ENCODE measurements around the gene CRIM1.

CRIM1 gene

DNA sequence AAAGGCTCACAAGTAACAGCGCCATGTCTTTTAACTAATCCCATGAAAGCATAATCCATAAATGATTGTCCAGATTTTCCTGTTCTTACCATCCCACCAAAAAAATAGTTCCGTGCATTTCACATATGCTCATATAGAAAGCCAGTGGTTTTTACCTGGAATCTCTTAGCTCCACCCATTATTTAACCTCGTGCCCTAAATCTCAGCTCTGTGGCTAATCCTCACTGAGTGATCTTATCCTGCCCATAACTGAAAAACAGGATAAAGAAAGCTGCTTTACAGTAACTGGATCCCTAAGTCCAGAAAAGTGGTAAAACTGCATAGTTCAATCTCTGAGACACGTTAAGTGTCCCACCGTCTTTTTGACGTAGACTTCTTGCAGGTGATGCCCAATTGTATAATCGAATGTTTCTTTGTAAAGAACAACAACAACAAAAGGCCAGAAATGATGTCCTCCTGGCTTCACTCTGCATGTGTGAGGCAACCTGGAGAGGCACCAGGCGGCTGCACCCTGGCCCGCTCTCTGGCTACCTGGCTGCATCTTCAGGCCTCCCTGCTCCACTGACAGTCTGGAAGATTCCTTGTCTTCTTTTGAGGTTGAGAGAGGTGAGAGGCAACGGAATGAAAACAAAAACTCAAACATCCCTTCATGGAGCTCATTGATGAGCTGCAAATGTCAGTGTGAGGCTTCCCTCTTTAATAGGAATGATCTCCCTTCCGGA is 203.8 kb downstream of the CRIM1 start:
- Histone ChIP-seq H3K9me3 (ENCODE audit: severe bottlenecking) (no peaks in the 10 kb centered on the region), H3K27ac (no peak overlapping the region), H3K4me3 (ENCODE audit: low read depth, low read length) (no peak overlapping the region), H3K36me3 (peaks cover 3% of the 10 kb centered on the region), H3K27me3 (ENCODE audit: insufficient read depth, low read depth, severe bottlenecking) (no peaks in the 10 kb centered on the region)
- TF ChIP-seq, protein P1, sequence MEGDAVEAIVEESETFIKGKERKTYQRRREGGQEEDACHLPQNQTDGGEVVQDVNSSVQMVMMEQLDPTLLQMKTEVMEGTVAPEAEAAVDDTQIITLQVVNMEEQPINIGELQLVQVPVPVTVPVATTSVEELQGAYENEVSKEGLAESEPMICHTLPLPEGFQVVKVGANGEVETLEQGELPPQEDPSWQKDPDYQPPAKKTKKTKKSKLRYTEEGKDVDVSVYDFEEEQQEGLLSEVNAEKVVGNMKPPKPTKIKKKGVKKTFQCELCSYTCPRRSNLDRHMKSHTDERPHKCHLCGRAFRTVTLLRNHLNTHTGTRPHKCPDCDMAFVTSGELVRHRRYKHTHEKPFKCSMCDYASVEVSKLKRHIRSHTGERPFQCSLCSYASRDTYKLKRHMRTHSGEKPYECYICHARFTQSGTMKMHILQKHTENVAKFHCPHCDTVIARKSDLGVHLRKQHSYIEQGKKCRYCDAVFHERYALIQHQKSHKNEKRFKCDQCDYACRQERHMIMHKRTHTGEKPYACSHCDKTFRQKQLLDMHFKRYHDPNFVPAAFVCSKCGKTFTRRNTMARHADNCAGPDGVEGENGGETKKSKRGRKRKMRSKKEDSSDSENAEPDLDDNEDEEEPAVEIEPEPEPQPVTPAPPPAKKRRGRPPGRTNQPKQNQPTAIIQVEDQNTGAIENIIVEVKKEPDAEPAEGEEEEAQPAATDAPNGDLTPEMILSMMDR (IDR thresholded peaks at IDR 0.05; ENCODE audit: low read depth, low read length) = no peak
- DNase-seq = peak; percentile 54

DNA sequence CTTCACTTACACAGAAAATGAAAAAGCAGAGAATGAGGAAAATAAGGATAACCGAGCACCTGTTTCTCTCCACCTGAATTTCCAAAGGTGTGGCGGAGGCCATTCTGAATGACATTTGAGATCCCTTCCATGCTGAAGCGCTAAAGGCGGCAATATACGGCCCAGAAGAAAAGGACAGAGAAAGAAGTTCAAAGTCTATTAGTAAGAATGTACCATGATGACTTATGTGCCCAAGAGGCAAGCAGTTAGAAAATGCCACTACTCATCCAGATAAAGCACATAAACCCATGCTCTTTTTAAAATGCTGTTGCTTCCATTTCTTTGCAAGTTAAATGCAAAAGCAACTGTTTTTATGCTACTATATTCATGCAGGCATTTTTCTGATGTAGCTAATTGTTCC is 205.1 kb downstream of the CRIM1 start:
- H3K4me3 ChIP-seq (ENCODE audit: low read depth, low read length) = no peak overlapping the region
- DNase-seq = no peak
- TF ChIP-seq, protein P1 (IDR thresholded peaks at IDR 0.05; ENCODE audit: low read depth, low read length) = no peak
- no peaks in the 10 kb centered on the region for H3K9me3 ChIP-seq (ENCODE audit: severe bottlenecking)
- H3K27me3 ChIP-seq (ENCODE audit: insufficient read depth, low read depth, severe bottlenecking) = no peaks in the 10 kb centered on the region
- no peak overlapping the region for H3K27ac ChIP-seq
- H3K36me3 ChIP-seq = peaks cover 8% of the 10 kb centered on the region

DNA sequence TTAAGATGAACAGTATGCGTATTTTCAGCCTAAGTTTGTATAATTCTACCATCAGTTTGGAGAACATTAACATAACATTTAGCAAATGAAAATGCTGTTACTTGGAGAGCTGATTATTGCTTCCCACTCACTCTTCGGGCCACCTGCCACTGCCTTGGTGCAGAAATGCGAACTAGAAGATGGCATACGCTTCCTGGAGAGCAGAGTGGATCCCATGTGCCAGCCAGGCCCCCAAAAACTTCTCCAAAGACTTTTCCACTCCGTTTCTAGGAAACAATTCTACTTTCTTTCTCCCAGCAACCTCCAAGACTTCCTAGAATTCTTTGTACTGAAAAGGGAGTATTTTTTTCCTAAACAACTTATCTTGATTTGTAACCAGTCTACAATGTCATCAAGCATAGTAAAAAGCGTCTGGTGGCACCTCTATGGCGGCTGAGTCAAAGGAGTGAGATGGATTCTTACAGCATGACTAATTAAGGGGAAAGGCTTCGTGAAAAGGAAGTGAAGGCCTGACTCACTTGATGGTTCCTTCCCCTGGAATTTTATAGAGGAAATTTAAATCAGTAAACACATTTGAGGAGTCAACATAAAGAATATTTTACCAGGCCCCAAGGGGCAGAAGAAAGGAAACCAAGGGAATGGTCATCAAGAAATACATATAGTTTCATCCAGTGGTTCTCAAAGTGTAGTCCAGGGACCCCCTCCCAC is 205.8 kb downstream of the CRIM1 start:
- no peaks in the 10 kb centered on the region for H3K9me3 ChIP-seq (ENCODE audit: severe bottlenecking)
- H3K4me3 ChIP-seq (ENCODE audit: low read depth, low read length) = no peak overlapping the region
- H3K27ac ChIP-seq = no peak overlapping the region

DNA sequence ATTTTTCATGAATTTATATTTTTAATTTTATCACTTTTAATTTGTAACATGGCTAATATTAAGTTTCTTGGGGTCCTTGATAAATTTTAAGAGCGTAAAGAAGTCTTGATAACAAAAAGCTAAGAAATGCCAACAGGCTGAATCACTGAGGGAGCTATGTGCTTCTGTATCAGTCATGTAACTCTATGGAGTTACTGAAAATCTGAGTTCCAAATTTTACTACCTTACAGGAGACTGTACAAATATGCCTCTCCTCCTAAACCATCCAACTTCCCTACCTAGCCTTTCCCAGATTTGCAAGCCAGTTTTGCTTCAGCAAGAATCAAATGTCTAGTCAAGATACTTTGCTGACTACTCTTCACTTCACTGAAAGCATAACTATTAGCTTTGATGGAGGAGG is 206.7 kb downstream of the CRIM1 start:
- H3K4me3 ChIP-seq (ENCODE audit: low read depth, low read length) = no peak overlapping the region
- TF ChIP-seq, protein P1 (IDR thresholded peaks at IDR 0.05; ENCODE audit: low read depth, low read length) = no peak
- DNase-seq = no peak
- no peak overlapping the region for H3K27ac ChIP-seq
- H3K9me3 ChIP-seq (ENCODE audit: severe bottlenecking) = no peaks in the 10 kb centered on the region
- no peaks in the 10 kb centered on the region for H3K27me3 ChIP-seq (ENCODE audit: insufficient read depth, low read depth, severe bottlenecking)
- peaks cover 16% of the 10 kb centered on the region for H3K36me3 ChIP-seq

More for the DNA sequence above, 205.8 kb downstream of the CRIM1 start:
- Histone ChIP-seq H3K27me3 (ENCODE audit: insufficient read depth, low read depth, severe bottlenecking) (no peaks in the 10 kb centered on the region), H3K36me3 (peaks cover 11% of the 10 kb centered on the region)
- no peak for DNase-seq
- TF ChIP-seq, protein P1 (IDR thresholded peaks at IDR 0.05; ENCODE audit: low read depth, low read length) = no peak

DNA sequence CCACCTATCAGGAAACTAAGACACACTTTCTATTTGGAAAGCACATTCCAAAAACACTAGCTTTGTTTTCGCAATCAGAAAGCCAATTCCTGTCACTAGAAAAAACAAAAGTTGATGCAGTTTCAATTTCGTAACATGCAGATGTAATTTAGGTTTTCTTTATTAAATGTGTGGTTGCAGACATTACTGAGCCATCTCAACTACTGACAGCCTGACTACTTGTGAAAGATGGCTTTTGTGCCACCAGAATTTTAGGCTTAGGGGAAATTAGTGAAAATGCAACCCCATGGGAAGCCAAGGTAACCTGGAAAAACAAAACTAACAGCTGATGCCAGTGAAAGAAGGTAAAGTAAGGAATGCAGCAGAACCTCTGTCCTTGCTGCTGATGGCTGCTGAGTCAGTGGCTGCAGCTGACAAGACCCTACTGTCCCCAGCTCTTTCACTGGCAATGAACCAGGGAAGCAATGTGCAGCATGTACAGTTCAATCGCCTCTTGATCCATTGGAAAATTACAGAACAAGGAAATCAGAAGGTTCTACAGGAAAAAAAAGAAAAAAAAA is 207.5 kb downstream of the CRIM1 start:
- no peaks in the 10 kb centered on the region for H3K9me3 ChIP-seq (ENCODE audit: severe bottlenecking)
- H3K4me3 ChIP-seq (ENCODE audit: low read depth, low read length) = no peak overlapping the region
- DNase-seq = no peak
- TF ChIP-seq, protein P1 (IDR thresholded peaks at IDR 0.05; ENCODE audit: low read depth, low read length) = no peak
- H3K27me3 ChIP-seq (ENCODE audit: insufficient read depth, low read depth, severe bottlenecking) = no peaks in the 10 kb centered on the region
- H3K36me3 ChIP-seq = peaks cover 16% of the 10 kb centered on the region
- no peak overlapping the region for H3K27ac ChIP-seq
